GM21723 (cell line): ENCODE data around the gene TESPA1.
"Not testable (repeated sequence)": the region's sequence is repeated elsewhere in the genome, so short reads cannot be mapped to it uniquely, and the experiment has no call there.

ENCODE experiments used
- ATAC-seq: cut with Tn5 transposase; IDR thresholded peaks from one replicate; pipeline ENCODE4 v1.9.1; 2021; ENCODE audit warnings: mild to moderate bottlenecking, moderate library complexity; ENCODE audit not compliant: unreplicated experiment

Gene TESPA1

GRCh38 chr12:54984658-54985376 is at the start of gene TESPA1:
Gene TESPA1, minus strand, starts transcription at chr12:54984762. Its CDS starts 10,200 bp downstream, at chr12:54974562.
- peak; percentile 96 for ATAC-seq

- ATAC-seq = no peak
Measured at GRCh38 chr12:55034218-55034617, 49.7 kb upstream of the TESPA1 start.

- no peak for ATAC-seq
Measured at GRCh38 chr12:55025508-55025907, 40.9 kb upstream of the TESPA1 start.

GRCh38 chr12:55024575-55024974 is 40.0 kb upstream of the TESPA1 start:
- ATAC-seq = no peak

- no peak for ATAC-seq
Measured at GRCh38 chr12:55019784-55020183, 35.2 kb upstream of the TESPA1 start, which contains the start of gene NEUROD4. Gene NEUROD4, plus strand, starts transcription at chr12:55019974. Its CDS starts 6,466 bp downstream, at chr12:55026440.

- no peak for ATAC-seq
Measured at GRCh38 chr12:55017416-55017925, 32.9 kb upstream of the TESPA1 start.

- no peak for ATAC-seq
Measured at GRCh38 chr12:55008944-55009585, 24.5 kb upstream of the TESPA1 start.

GRCh38 chr12:55002355-55002754 is 17.8 kb upstream of the TESPA1 start:
- ATAC-seq = no peak

GRCh38 chr12:55001198-55001868 is 16.8 kb upstream of the TESPA1 start:
- ATAC-seq = peak; percentile 55

- no peak for ATAC-seq
Measured at GRCh38 chr12:54998958-54999510, 14.5 kb upstream of the TESPA1 start.

- ATAC-seq = no peak
Measured at GRCh38 chr12:54997929-54998522, 13.5 kb upstream of the TESPA1 start.

- ATAC-seq = no peak
Measured at GRCh38 chr12:54996205-54996604, 11.6 kb upstream of the TESPA1 start.

- ATAC-seq = peak; percentile 46
Measured at GRCh38 chr12:54993181-54993835, 8.7 kb upstream of the TESPA1 start.

- ATAC-seq = peak; percentile 53
Measured at GRCh38 chr12:54991991-54992375, 7.4 kb upstream of the TESPA1 start.

- ATAC-seq = peak; percentile 71
Measured at GRCh38 chr12:54991161-54991990, 6.8 kb upstream of the TESPA1 start.

- ATAC-seq = no peak
Measured at GRCh38 chr12:54989829-54990228, 5.3 kb upstream of the TESPA1 start.

- no peak for ATAC-seq
Measured at GRCh38 chr12:54988402-54989054, 4.0 kb upstream of the TESPA1 start.

GRCh38 chr12:54987611-54988231 is 3.2 kb upstream of the TESPA1 start:
- ATAC-seq = no peak

GRCh38 chr12:54986773-54987172 is 2.2 kb upstream of the TESPA1 start:
- ATAC-seq = not testable (repeated sequence)
